GM23338 (cell line): ENCODE data around the gene TENT4A. TPM values are rescaled to one million over a fixed set of nuclear protein-coding genes. Genes with fewer than 3 reads are reported as not detected.

Experiments used
- ATAC-seq: fragments of 200-7000 bp; cut with Tn5 transposase; 3 replicates; pipeline ENCODE4 v1.9.1; 2020
- DNase-seq: peaks from one replicate; pipeline ENCODE4 v3.0.0-alpha.2; 2015; ENCODE audit warnings: low spot score
- H2AFZ ChIP-seq: fragments of 200-600 bp; sonication (generic); 2 replicates; pipeline ENCODE4 v1.8.0; 2016; ENCODE audit warnings: antibody characterized with exemption, mild to moderate bottlenecking, moderate library complexity
- H3F3A ChIP-seq: fragments of 200-600 bp; sonication (generic); replicated peaks from 2 replicates; pipeline ENCODE4 v1.8.0; 2017; ENCODE audit warnings: antibody characterized with exemption, mixed run types, low read depth
- H3K27ac ChIP-seq: fragments of 200-600 bp; sonication (generic); 2 replicates; pipeline ENCODE4 v1.6.1; 2016; ENCODE audit warnings: low read depth
- H3K27me3 ChIP-seq: fragments of 200-600 bp; sonication (generic); 2 replicates; pipeline ENCODE4 v1.8.0; 2016; ENCODE audit warnings: mild to moderate bottlenecking, mixed run types, moderate library complexity; ENCODE audit not compliant: insufficient read depth
- H3K36me3 ChIP-seq: fragments of 200-600 bp; sonication (generic); 2 replicates; pipeline ENCODE4 v1.8.0; 2016; ENCODE audit warnings: mild to moderate bottlenecking; ENCODE audit not compliant: insufficient read depth
- H3K4me1 ChIP-seq: fragments of 200-600 bp; sonication (generic); 2 replicates; pipeline ENCODE4 v1.8.0; 2016; ENCODE audit warnings: mild to moderate bottlenecking, moderate library complexity; ENCODE audit not compliant: insufficient read depth
- H3K4me2 ChIP-seq: fragments of 200-600 bp; sonication (generic); 2 replicates; pipeline ENCODE4 v1.7.1; 2017; ENCODE audit warnings: mixed run types
- H3K4me3 ChIP-seq: fragments of 200-600 bp; sonication (generic); 2 replicates; pipeline ENCODE4 v1.6.1; 2016; ENCODE audit warnings: mixed run types
- H3K79me2 ChIP-seq: fragments of 200-600 bp; sonication (generic); replicated peaks from 2 replicates; pipeline ENCODE4 v1.8.0; 2017; ENCODE audit warnings: mild to moderate bottlenecking; ENCODE audit not compliant: insufficient read depth
- H3K9me2 ChIP-seq: fragments of 200-600 bp; sonication (generic); 2 replicates; pipeline ENCODE4 v1.8.0; 2017; ENCODE audit not compliant: insufficient read depth
- H4K20me1 ChIP-seq: fragments of 200-600 bp; sonication (generic); replicated peaks from 2 replicates; pipeline ENCODE4 v1.8.0; 2017; ENCODE audit warnings: mild to moderate bottlenecking; ENCODE audit not compliant: insufficient read depth
- H3K27ac Mint-ChIP-seq: 2 replicates; pipeline ENCODE4 v1.8.0; 2020; ENCODE audit warnings: inconsistent platforms, mild to moderate bottlenecking, moderate library complexity, mixed read lengths
- H3K27me3 Mint-ChIP-seq: 3 replicates; pipeline ENCODE4 v1.8.0; 2022; ENCODE audit warnings: low read depth, mild to moderate bottlenecking, moderate library complexity, mixed read lengths, inconsistent platforms; ENCODE audit not compliant: insufficient read depth, poor library complexity
- H3K36me3 Mint-ChIP-seq: 3 replicates; pipeline ENCODE4 v1.8.0; 2021; ENCODE audit warnings: low read depth, mild to moderate bottlenecking, inconsistent platforms, moderate library complexity, mixed read lengths
- H3K4me1 Mint-ChIP-seq: 3 replicates; pipeline ENCODE4 v1.8.0; 2020; ENCODE audit warnings: mild to moderate bottlenecking, inconsistent platforms, mixed read lengths
- H3K4me3 Mint-ChIP-seq: 3 replicates; pipeline ENCODE4 v1.8.0; 2021; ENCODE audit warnings: moderate library complexity, mild to moderate bottlenecking, inconsistent platforms, mixed read lengths
- H3K9me3 Mint-ChIP-seq: 3 replicates; pipeline ENCODE4 v1.8.0; 2020; ENCODE audit warnings: moderate library complexity, mild to moderate bottlenecking, inconsistent platforms, mixed read lengths
- CREB1 ChIP-seq: fragments of 250-450 bp; sonication (Bioruptor Pico); IDR thresholded peaks from 2 replicates; pipeline ENCODE4 v1.5.0; 2020; ENCODE audit warnings: low read depth, mild to moderate bottlenecking, moderate library complexity
- NANOG ChIP-seq: IDR thresholded peaks from 2 replicates; pipeline ENCODE4 v1.6.1; 2016; ENCODE audit warnings: antibody characterized with exemption, borderline replicate concordance
- STAT1 ChIP-seq: IDR thresholded peaks from one replicate; pipeline ENCODE4 v1.6.1; 2016; ENCODE audit warnings: antibody characterized with exemption; ENCODE audit not compliant: unreplicated experiment
- ZNF331 ChIP-seq: fragments of 250-450 bp; sonication (Bioruptor Pico); IDR thresholded peaks from 2 replicates; pipeline ENCODE4 v1.5.0; 2020; ENCODE audit warnings: low read depth, mild to moderate bottlenecking, moderate library complexity
- polyA plus RNA-seq: library from polyadenylated mRNA; unstranded; fragments of >200 nt; fragmentation: Nextera tagmentation; extraction: Ambion mirVana; gene quantifications from 2 replicates; pipeline ENCODE4 v1.2.1, GENCODE V29; 2016
- total RNA-seq: library from RNA; depleted of rRNA; stranded (reverse); fragments of >200 nt; shearing (Covaris generic); gene quantifications from 2 replicates; pipeline ENCODE4 v1.2.3, GENCODE V29; 2014
- TF ChIP-seq, protein P1 (sequence below): IDR thresholded peaks from one replicate; pipeline ENCODE4 v1.6.1; 2018; ENCODE audit warnings: antibody characterized with exemption; ENCODE audit not compliant: unreplicated experiment
- TF ChIP-seq, protein P2 (sequence below): IDR thresholded peaks from 2 replicates; pipeline ENCODE4 v1.6.1; 2016; ENCODE audit warnings: antibody characterized with exemption

Gene TENT4A
- total and polyA plus RNA-seq, 2 experiments from 2014 or later = 5.3 to 24.0 TPM

DNA sequence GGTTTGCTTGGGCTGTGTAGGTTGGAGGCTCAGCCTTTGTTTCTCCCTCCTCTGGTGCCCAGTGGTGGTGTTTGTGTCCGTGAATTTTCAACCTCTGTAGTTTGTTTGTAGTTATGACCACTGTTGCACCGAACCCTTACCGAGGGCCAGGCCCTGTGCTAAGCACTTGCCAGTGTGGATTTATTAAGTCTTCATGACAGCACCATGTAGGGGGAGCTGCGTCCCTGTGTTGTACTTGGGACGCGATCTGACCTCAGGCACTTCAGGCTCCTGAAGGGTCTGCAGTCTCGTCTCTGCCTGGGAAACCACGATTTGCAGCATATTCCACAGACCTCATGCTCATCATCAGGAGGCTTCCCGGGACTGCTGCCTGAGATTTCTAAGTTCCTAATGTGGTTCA, 12.8 kb downstream of the TENT4A start (continued):
- TF ChIP-seq NANOG = no peak
- TF ChIP-seq, protein P1, sequence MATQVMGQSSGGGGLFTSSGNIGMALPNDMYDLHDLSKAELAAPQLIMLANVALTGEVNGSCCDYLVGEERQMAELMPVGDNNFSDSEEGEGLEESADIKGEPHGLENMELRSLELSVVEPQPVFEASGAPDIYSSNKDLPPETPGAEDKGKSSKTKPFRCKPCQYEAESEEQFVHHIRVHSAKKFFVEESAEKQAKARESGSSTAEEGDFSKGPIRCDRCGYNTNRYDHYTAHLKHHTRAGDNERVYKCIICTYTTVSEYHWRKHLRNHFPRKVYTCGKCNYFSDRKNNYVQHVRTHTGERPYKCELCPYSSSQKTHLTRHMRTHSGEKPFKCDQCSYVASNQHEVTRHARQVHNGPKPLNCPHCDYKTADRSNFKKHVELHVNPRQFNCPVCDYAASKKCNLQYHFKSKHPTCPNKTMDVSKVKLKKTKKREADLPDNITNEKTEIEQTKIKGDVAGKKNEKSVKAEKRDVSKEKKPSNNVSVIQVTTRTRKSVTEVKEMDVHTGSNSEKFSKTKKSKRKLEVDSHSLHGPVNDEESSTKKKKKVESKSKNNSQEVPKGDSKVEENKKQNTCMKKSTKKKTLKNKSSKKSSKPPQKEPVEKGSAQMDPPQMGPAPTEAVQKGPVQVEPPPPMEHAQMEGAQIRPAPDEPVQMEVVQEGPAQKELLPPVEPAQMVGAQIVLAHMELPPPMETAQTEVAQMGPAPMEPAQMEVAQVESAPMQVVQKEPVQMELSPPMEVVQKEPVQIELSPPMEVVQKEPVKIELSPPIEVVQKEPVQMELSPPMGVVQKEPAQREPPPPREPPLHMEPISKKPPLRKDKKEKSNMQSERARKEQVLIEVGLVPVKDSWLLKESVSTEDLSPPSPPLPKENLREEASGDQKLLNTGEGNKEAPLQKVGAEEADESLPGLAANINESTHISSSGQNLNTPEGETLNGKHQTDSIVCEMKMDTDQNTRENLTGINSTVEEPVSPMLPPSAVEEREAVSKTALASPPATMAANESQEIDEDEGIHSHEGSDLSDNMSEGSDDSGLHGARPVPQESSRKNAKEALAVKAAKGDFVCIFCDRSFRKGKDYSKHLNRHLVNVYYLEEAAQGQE = no peak
- no peak for TF ChIP-seq CREB1 (CRISPR knock-in tag)
- no peak for TF ChIP-seq ZNF331 (CRISPR knock-in tag)

DNA sequence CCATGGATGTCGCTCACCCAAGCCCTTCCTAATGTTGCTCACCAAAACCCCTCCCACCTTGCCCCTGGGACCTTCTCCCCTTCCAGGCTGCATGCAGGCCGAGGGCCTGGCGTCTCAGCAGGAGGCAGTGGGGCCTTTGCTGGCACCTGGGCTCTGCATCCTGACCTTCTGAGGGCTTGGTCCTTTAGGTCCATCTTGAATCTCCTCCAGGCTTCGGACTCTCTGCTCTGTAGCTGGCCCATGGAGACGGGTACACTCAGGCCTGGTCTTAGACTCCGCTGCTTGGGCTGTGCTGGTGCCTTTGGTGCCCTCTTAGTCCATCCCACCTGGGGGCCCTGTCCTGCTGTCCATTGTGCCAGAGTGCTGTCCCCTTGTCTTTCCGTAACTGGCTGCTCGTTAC, 14.0 kb downstream of the TENT4A start:
- peaks cover 22% of the 10 kb centered on the region; the same call in 1 of the 2 replicates for H3K4me1 ChIP-seq
- no peaks in the 10 kb centered on the region for H3K27me3 ChIP-seq
- Mint-ChIP-seq H3K4me1 (peaks cover 78% of the 10 kb centered on the region), H3K9me3 (no peaks in the 10 kb centered on the region), H3K4me3 (no peak overlapping the region), H3K27ac (no peak overlapping the region; the same call in 1 of the 2 replicates), H3K36me3 (peaks cover 2% of the 10 kb centered on the region; the same call in 2 of the 3 replicates), H3K27me3 (no peaks in the 10 kb centered on the region)
- TF ChIP-seq STAT1 = no peak
- TF ChIP-seq, protein P2, sequence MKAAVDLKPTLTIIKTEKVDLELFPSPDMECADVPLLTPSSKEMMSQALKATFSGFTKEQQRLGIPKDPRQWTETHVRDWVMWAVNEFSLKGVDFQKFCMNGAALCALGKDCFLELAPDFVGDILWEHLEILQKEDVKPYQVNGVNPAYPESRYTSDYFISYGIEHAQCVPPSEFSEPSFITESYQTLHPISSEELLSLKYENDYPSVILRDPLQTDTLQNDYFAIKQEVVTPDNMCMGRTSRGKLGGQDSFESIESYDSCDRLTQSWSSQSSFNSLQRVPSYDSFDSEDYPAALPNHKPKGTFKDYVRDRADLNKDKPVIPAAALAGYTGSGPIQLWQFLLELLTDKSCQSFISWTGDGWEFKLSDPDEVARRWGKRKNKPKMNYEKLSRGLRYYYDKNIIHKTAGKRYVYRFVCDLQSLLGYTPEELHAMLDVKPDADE = no peak
- no peak overlapping the region for H3K4me3 ChIP-seq
- H3F3A ChIP-seq = no peaks in the 10 kb centered on the region
- H3K36me3 ChIP-seq = no peaks in the 10 kb centered on the region
- DNase-seq = no peak
- H3K27ac ChIP-seq = no peak overlapping the region
- no peaks in the 10 kb centered on the region for H3K9me2 ChIP-seq
- H3K79me2 ChIP-seq = peaks cover 100% of the 10 kb centered on the region
- H3K4me2 ChIP-seq = no peak overlapping the region
- ATAC-seq = no peak
- H2AFZ ChIP-seq = no peak overlapping the region
- H4K20me1 ChIP-seq = peaks cover 83% of the 10 kb centered on the region

DNA sequence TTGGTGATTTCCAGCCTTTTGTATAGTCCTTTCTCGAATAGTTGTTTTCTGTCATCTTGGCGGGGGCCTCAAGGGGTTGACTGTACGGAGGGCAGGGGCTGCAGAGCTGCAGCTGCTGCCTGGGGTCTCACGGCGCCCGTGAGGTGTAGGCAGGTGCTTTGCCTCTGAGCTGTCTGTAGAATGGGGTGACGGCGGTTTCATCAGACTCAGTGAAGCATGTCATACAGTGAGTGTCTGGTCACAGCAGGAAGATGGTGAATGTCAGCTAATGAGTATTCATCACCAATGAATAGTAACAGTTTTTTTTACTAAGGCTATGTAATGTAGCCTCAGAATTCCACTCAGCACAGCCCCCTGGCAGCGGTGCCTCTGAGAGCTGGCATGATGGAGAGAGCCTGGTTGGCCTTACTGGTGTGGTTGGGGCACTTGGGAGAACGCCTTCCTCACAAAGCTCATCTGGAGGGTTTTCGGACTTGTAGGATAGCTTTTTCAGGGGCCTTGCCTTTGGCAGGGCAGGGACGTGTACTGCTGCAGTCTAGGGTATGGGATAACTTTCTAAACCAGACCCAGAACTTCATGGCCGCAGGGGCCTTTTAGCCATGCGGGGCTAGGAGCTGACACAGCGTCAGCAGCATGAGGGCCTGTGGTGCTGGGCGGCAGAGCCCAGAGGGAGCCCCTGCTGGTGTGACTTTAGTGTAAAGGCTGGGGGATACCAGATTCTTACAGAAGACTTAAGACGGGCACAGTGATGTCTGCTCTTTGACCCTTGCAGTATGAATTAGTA, 15.0 kb downstream of the TENT4A start:
- Histone ChIP-seq H3F3A (no peaks in the 10 kb centered on the region), H2AFZ (no peak overlapping the region), H4K20me1 (peaks cover 88% of the 10 kb centered on the region), H3K4me2 (no peak overlapping the region), H3K4me1 (peaks cover 15% of the 10 kb centered on the region; the same call in 1 of the 2 replicates), H3K9me2 (no peaks in the 10 kb centered on the region), H3K4me3 (no peak overlapping the region), H3K27me3 (no peaks in the 10 kb centered on the region), H3K36me3 (no peaks in the 10 kb centered on the region), H3K27ac (no peak overlapping the region; the same call in 1 of the 2 replicates), H3K79me2 (peaks cover 100% of the 10 kb centered on the region)
- H3K9me3 Mint-ChIP-seq = no peaks in the 10 kb centered on the region
- H3K36me3 Mint-ChIP-seq = peaks cover 2% of the 10 kb centered on the region; the same call in 2 of the 3 replicates
- peaks cover 71% of the 10 kb centered on the region for H3K4me1 Mint-ChIP-seq
- DNase-seq (peak; percentile 56), ATAC-seq (peak; percentile 70)
- peak overlapping the region; percentile 68; the same call in 1 of the 2 replicates for H3K27ac Mint-ChIP-seq
- no peaks in the 10 kb centered on the region for H3K27me3 Mint-ChIP-seq
- no peak overlapping the region for H3K4me3 Mint-ChIP-seq
- no peak for TF ChIP-seq CREB1 (CRISPR knock-in tag)
- TF ChIP-seq, protein P1 = no peak
